HG02763 (cell line): ENCODE data around the gene COL27A1.
"Not testable (repeated sequence)": the region's sequence is repeated elsewhere in the genome, so short reads cannot be mapped to it uniquely, and the experiment has no call there.

Source experiments
- ATAC-seq: cut with Tn5 transposase; IDR thresholded peaks from one replicate; pipeline ENCODE4 v1.9.1; 2021; ENCODE audit warnings: mild to moderate bottlenecking, moderate library complexity; ENCODE audit not compliant: unreplicated experiment

Gene COL27A1

DNA sequence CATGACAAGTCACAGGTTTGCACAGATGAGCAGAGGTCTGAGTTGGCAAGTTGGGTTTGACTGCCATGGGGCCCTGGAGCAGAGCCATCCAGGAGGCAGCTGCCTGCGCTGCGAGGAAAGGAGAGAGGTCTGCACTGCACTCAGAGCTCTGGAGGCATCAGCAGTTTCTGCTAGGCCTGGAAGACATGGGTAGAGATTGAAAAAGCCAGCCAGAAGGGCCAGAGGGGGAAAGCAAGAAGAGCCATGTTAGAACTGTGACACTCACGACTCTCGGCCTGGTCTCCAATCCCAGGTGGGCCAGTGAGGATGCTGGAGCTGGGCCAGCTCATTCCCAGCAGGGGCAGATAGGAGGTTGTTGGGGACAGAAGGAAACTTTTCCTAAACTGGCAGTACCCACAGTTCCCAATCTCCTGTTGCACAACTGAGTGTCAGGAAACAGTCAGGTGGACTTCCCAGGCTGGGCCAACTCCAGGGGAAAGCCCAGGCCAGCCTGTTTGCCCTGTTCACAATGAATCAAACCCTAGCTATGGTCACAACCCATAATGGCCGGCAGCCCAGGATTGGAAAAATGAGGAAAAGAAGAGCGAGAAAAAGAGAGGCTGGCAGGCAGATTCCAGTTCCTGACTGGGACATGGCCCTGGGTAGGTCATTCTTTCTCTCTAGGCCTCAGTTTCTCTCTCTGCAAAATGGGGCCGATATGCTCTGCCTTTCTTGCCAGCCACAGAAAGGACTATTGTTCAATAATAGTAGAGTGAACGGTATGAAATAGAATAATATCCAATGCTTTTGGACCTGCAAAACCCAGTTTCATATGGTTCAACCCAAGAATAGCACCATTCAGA is 159.8 kb downstream of the COL27A1 start:
- ATAC-seq, result no peak

DNA sequence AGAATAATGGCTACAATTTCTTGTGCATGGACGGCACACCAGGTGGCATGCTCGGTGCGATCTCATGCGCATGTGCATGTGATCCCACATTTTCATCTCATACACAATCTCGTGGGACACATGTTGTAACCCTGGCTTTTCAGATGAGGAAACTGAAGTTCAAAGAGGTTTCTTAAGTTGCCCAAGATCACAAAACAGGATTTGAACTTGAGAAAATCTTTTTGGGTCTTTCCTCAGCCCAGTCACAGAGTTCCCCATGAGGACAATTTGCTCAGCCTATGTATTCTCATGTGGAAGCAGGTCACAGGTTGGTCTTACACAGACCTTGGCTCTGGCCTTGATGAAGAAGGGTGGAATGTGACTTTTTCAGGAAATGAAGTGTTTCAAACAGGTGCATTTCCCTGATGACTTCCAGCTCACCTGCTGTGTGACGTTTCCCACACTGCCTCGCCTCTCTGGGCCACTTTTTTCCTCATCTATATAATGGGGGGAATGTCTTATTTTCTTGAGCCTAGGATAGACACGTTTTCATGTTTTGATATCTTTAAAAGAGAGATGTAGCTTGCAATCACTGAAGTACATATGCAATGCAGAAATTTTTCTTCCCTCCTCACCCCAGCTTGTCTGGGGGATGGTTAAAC is 160.5 kb downstream of the COL27A1 start:
- ATAC-seq, result no peak

DNA sequence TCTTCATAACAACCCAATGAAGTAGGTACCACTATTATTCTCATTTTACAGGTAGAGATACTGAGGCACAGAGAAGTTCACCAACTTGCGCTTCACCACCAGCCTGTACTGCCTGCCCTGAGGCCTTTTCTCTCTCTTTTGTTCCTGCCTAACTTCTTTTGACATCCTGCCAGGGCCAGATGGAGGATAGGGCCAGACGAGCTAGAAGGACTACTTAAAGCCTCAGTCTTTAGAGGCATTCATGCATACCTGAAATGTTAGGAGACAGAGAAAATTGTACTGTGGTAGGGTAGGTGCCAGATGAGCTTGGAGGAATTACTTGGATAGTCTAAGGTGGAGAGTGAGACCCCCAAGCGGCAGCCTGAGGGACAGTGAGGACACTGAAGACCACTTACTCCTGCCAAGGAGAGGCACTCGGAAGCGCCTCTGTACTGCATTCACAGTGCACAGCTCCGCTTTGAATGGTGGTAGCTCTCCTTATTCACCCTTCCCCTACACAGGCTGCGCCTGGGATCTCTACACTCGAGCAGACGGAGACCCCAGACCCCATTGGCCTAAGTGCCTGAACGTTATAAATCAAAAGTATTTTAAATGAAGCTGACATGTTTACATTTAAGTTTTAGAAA is 161.4 kb downstream of the COL27A1 start:
- ATAC-seq, result no peak

DNA sequence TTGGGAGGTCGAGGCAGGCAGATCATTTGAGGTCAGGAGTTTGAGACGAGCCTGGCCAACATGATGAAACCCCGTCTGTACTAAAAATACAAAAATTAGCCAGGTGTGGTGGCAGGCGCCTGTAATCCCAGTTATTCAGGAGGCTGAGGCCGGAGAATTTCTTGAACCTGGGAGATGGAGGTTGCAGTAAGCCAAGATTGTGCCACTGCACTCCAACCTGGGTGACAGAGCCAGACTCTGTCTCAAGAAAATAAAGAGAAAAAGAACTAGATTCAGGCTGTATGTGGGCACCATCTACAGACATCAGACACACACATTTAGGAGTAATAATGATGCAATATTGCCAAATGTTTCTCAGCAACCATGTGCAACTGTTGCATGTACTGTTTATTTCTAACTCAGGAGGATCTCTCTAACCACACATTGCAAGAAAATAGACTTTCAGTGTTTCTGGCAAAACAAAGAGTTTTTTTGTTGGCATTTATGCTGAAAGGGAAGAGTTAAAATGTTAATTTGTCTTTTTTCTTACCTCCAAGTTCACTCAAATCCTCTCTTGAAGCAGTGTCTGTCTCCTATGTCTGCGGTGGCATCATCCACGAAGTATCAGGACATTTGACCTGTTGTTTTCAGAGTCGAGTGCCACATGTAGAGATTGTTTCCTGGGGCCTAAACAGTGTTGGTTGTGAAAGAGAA is 162.5 kb downstream of the COL27A1 start:
- no peak for ATAC-seq

DNA sequence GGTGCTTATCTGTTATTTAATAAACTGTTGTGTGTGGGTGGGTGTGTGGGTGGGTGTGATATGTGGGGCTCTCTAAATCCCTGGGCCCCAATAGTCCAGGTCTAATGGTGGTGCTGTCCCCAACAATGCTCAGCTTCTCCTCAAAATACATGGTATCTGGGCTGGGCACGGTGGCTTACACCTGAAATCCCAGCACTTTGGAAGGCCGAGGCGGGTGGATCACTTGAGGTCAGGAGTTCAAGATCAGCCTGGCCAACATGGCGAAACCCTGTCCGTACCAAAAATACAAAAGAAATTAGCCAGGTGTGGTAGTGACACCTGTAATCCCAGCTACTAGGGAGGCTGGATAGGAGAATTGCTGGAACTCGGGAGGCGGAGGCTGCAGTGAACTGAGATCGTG is 163.1 kb downstream of the COL27A1 start:
- no peak for ATAC-seq

DNA sequence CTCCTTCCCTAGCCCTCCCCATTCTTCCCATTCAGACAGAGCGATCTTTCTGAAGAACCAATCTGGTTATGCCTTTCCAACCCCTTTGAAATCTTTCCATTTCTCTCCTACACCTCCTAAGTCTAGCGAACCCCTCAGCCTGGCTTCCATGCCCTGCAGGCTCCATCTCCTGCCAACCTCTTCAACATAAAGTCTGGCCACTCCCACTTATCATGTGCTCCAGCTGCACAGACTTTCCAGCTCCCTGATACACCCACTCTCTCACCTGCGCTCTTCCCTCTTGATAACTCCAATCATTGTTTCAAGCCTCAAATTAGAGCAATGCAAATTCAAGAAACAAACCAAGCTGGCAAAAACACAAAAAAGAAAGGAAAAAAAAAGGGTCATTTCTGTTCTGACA is 163.8 kb downstream of the COL27A1 start:
- no peak for ATAC-seq

DNA sequence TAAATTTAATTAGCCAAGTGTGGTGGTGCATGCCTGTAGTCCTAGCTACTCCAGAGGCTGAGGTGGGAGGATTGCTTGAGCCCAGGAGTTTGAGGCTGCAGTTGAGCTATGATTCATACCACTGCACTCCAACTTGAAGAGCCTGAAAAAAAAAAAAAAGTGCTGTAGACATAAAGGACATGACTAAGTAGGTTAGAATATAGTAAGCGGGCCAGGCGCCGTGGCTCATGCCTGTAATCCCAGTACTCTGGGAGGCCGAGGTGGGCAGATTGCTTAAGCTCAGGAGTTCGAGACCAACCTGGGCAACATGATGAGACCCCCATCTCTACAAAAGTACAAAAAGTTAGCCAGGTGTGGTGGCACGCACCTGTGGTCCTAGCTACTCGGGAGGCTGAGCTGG is 165.4 kb downstream of the COL27A1 start:
- ATAC-seq, result not testable (repeated sequence)

DNA sequence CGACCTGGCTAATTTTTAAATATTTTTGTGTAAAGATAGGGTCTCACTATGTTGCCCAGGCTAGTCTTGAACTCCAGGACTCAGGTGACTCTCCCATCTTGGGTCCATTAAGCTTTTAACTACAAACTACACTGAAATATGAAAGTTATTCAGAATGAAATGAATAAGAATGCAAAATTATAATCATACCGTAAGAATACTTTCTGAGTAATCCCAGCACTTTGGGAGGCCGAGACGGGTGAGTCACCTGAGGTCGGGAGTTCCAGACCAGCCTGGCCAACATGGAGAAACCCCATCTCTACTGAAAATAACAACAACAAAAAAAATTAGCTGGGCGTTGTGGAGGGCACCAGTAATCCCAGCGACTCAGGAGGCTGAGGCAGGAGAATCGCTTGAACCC is 166.4 kb downstream of the COL27A1 start:
- no peak for ATAC-seq

DNA sequence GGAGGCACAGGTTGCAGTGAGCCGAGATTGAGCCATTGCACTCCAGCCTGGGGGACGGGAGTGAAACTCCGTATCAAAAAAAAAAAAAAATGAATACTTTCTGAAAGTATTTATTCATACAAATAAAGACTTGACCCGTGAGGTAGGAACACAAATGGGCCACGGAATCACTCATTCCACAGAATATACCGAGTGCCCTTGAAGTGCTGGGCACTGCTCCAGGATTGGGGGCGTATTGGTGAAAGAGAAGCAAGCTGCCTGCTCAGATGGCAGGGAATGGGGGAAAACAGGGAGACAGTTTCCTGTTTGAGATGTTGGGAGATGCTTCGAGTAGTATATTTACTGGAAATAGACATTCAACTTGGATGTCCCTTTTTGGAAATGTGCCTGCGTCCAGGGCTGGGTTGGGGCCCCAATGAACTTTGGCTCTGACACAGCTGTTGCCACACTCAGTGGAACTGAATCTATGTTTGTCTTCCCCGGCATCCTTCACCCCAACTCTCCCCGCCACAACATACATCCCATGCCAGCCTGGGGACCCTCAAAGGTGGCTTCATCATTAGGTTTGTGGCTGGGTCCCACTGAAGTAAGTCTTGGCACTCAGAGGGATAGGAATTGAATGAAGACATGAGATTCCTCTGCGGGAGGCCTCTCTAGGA is 167.0 kb downstream of the COL27A1 start:
- ATAC-seq, result not testable (repeated sequence)

DNA sequence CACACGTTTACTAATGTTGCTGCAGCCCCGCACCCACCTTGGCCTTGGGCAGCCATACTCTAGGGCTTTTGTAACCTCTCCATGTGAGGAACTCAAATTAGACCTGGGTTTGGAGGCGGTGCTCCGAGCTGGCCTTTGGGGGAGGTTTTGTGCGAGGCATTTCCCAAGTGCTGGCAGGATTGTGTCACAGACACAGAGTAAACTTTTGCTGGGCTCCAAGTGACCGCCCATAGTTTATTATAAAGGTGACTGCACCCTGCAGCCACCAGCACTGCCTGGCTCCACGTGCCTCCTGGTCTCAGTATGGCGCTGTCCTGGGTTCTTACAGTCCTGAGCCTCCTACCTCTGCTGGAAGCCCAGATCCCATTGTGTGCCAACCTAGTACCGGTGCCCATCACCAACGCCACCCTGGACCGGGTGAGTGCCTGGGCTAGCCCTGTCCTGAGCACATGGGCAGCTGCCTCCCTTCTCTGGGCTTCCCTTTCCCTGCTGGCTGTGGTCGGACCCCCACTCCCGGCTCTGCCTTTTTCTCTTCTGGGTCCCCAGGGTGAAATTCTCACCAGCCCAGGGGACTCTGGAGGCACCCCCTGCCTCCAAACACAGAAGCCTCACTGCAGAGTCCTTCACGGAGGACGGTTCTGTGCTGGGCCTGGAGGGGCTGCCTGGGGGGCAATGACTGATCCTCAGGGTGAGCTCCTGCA is 167.6 kb downstream of the COL27A1 start, which contains the start of gene ORM1:
ORM1 (plus strand) TSS at position 268 of the 701 bp plus-strand sequence; CDS start at position 304, 36 bp downstream.
- not testable (repeated sequence) for ATAC-seq

DNA sequence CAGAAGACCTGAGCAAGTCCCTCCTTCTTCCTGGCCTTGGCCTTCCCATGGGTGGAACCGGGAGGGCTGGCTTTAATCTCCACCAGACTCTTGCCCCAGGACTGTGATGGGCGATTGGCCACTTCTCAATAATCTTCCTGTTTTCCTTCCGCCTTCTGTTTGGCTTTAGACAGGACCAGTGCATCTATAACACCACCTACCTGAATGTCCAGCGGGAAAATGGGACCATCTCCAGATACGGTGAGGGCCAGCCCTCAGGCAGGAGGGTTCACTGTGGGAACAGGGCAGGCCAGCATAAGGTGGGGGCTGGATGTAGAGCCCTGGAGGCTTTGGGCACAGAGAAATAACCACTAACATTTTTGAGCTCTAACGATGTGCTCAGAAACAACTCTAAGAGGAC is 168.5 kb downstream of the COL27A1 start:
- ATAC-seq, result not testable (repeated sequence)

DNA sequence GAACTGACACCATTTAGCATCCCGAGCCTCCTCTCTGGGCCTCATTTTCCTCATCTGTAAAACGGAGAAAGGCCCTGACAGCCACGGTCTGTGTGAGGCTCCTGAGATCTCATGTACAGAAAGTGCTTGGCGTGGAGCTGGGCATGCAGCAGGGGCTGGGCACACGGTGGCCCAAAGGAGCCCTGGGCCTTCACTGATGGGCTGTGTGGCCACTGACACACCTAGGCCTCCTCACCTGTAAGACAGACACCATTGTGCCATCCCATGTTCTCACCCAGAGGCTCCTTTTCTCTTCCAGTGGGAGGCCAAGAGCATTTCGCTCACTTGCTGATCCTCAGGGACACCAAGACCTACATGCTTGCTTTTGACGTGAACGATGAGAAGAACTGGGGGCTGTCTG is 169.2 kb downstream of the COL27A1 start:
- no peak for ATAC-seq

DNA sequence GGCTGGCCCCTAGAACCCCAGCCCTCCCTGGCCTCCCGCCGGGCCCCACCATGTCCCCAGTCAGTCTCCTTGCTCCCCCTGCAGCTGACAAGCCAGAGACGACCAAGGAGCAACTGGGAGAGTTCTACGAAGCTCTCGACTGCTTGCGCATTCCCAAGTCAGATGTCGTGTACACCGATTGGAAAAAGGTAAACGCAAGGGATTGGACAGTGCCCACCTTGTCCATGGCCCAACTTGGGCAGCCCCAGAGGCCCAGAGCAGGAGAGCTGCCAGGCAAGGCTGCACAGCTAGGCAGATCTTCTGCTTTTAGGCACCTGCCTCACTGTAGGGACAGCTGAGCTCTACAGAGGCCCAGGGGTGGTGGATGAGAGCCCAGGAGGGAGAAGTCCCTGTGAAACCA is 169.6 kb downstream of the COL27A1 start:
- not testable (repeated sequence) for ATAC-seq

DNA sequence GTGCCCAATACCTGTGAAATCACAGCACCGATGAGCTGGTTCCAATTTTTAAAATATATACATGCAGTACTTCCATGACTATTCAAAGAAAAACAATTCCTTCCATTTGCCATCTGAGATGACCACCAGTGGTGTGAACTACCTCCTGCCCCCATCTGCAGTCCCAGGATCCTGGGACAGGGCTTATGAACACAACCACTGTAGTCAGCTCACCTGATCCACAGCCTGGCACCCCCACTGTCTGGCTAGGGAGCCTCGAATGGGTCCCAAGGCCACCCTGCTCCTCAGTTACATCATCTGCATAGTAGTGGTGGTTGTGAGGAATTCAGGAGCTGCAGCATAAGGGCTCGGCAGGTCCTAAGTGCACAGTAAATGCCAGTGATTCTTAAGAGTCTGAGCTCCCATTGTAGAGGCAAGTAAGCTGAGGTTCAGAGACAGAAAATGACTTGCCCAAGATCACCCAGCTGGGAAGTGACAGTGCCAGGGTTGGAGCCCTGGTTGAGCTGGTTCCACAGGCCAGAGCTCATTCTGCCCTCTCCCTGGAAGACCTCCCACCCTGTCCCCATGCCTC is 170.4 kb downstream of the COL27A1 start:
- not testable (repeated sequence) for ATAC-seq

DNA sequence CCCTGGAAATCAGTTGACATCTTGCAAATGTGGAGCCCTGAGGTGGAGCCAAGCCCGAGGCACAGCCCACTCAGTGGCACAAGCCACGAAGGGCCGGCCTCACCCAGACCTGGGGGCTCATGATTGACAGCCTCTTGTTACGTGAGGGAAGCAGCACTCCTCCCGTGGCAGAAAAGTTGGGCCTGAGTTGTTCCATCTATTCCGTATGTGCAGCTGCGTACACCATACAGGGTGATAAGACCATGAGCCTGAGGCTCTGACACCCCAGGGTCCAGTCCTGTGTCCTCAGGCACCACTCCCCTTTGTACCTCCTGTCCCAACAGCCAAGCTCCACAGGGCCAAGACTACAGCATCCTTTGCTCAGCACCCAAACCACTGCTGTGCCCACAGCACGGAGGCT is 172.4 kb downstream of the COL27A1 start:
- no peak for ATAC-seq

DNA sequence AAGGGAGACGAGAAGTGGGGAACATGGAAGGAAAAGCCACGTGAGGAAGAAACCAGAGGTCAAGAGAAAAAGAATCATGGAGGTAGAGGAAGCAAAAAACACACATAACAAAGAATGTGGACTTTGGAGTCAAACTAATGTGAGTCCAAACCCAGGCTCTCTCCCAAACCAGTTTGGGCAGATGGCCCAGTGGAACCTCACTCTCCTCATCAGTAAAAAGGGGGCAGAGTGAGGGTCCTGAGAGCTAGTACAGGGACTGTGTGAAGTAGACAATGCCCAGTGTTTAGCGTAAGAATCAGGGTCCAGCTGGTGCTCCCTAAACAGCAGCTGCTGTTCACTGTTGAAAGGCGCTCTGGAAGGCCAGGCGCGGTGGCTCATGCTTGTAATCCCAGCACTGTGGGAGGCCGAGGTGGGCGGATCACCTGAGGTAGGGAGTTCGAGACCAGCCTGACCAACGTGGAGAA is 173.1 kb downstream of the COL27A1 start:
- ATAC-seq, result not testable (repeated sequence)

DNA sequence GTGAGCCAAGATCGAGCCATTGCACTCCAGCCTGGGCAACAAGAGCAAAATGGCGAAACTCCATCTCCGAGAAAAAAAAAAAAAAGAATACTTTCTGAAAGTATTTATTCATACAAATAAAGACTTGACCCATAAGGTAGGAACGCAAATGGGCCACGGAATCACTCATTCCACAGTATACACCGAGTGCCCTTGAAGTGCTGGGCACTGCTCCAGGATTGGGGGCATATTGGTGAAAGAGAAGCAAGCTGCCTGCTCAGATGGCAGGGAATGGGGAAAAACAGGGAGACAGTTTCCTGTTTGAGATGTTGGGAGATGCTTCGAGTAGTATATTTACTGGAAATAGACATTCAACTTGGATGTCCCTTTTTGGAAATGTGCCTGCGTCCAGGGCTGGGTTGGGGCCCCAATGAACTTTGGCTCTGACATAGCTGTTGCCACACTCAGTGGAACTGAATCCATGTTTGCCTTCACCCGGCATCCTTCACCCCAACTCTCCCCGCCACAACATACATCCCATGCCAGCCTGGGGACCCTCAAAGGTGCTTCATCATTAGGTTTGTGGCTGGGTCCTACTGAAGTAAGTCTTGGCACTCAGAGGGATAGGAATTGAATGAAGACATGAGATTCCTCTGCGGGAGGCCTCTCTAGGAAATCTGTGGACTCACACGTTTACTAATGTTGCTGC is 173.7 kb downstream of the COL27A1 start:
- not testable (repeated sequence) for ATAC-seq

DNA sequence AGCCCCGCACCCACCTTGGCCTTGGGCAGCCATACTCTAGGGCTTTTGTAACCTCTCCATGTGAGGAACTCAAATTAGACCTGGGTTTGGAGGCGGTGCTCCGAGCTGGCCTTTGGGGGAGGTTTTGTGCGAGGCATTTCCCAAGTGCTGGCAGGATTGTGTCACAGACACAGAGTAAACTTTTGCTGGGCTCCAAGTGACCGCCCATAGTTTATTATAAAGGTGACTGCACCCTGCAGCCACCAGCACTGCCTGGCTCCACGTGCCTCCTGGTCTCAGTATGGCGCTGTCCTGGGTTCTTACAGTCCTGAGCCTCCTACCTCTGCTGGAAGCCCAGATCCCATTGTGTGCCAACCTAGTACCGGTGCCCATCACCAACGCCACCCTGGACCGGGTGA is 174.3 kb downstream of the COL27A1 start, which contains the start of gene ORM2:
ORM2 (plus strand) TSS at position 245 of the 398 bp plus-strand sequence; CDS start at position 281, 36 bp downstream.
- ATAC-seq, result not testable (repeated sequence)

DNA sequence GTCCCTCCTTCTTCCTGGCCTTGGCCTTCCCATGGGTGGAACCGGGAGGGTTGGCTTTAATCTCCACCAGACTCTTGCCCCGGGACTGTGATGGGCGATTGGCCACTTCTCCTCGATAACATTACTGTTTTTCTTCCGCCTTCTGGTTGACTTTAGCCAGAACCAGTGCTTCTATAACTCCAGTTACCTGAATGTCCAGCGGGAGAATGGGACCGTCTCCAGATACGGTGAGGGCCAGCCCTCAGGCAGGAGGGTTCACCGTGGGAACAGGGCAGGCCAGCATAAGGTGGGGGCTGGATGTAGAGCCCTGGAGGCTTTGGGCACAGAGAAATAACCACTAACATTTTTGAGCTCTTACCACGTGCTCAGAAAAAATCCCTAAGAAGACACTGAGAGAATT is 175.3 kb downstream of the COL27A1 start:
- ATAC-seq, result no peak
